ENCODE results near the gene NEUROD2. TPM values are rescaled to one million over a fixed set of nuclear protein-coding genes. Genes with fewer than 3 reads are reported as not detected.

Gene NEUROD2
- total and polyA plus RNA-seq, 4 donors, result 1.6 to 14.1 (median 6.7) TPM

DNA sequence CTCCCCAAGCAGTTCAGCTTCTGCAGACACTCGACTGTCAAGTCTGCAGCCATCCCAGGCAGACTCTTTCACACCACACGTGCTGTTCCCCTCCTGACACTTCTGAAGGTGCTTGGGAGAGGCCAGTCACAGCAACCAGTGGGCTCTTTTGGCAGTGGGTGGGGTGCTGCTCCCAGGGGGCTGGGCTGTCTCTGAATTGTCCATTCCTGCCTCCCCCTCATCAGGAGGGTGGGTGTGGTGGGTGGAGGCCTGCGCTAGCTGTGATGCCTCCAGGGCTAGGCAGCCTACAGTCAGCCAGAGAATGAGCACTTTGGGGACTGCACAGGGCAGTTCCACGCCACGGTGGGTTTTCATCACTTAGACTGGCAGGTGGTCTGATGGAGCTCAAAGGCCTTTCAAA lies 39.5 kb upstream of the NEUROD2 start:
- 59% methylated on average over 4 of the region's 5 CpGs for WGBS (ENCODE audit: insufficient coverage)
- Histone ChIP-seq H3K36me3 (ENCODE audit: control insufficient read depth, insufficient read depth, low read length) (peaks cover 12% of the 10 kb centered on the region), H3K4me3 (ENCODE audit: low read depth, low read length) (no peak overlapping the region), H3K27ac (ENCODE audit: low read depth, low read length) (no peak overlapping the region), H3K4me1 (ENCODE audit: control insufficient read depth, insufficient read depth, low read length) (peaks cover 22% of the 10 kb centered on the region), H3K27me3 (ENCODE audit: control insufficient read depth, insufficient read depth, low read length) (no peaks in the 10 kb centered on the region), H3K9me3 (ENCODE audit: control insufficient read depth, insufficient read depth, low read length) (no peaks in the 10 kb centered on the region)
- no peak for DNase-seq (ENCODE audit: low read depth in 4 of 6, low spot score in 6 of 6)

GRCh38 chr17:39643271-39643670 lies 35.6 kb upstream of the NEUROD2 start:
- Histone ChIP-seq H3K9me3 (ENCODE audit: control insufficient read depth, insufficient read depth, low read length) (no peaks in the 10 kb centered on the region), H3K4me1 (ENCODE audit: control insufficient read depth, insufficient read depth, low read length) (peaks cover 24% of the 10 kb centered on the region), H3K27me3 (ENCODE audit: control insufficient read depth, insufficient read depth, low read length) (no peaks in the 10 kb centered on the region), H3K4me3 (ENCODE audit: low read depth, low read length) (no peak overlapping the region), H3K36me3 (ENCODE audit: control insufficient read depth, insufficient read depth, low read length) (peaks cover 2% of the 10 kb centered on the region), H3K27ac (ENCODE audit: low read depth, low read length) (no peak overlapping the region)
- no peak for DNase-seq (ENCODE audit: low read depth in 4 of 6, low spot score in 6 of 6)
- WGBS (ENCODE audit: insufficient coverage), result 95% methylated on average over 4 of the region's 4 CpGs

DNA sequence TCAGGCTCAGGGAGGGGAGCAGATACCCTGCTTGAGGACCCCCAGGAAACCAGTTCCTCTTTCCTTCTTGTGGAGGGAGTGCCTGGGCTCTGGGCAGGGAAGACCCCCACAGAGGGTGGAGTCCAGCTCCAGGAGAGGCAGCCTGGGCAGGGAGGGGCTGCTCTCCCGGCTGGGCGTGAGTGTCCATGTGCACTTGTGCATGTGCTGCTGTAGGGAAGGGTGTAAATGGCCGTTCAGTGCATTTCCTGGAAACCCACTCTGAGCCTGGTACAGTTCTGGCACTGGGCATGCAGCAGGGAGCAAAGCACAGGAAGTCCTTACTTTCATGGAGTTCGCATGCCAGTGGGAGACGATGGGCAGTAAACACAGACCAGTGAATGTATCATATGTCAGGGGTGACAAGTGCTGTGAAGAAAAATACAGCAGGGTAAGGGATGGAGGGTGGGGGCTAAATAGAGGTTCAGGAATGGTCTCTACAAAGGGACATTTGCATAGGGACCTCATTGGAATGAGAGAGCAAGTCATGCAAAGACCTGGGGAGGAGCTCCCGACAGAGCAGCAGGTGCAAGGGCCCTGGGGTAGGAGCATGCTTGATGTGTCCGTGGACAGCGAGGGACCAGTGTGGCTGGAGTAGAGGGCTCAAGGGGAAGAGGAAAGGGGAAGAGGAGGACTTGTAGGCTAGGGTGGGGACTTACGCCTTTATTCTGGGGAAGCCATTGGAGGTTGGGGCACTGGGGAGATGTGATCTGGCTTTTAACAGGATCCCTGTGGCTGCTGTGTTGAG lies 34.8 kb upstream of the NEUROD2 start:
- Histone ChIP-seq H3K27ac (ENCODE audit: low read depth, low read length) (no peak overlapping the region), H3K4me1 (ENCODE audit: control insufficient read depth, insufficient read depth, low read length) (peaks cover 31% of the 10 kb centered on the region)
- WGBS (ENCODE audit: insufficient coverage), result 84% methylated on average over 9 of the region's 9 CpGs

GRCh38 chr17:39641883-39642282 lies 34.2 kb upstream of the NEUROD2 start:
- no peak for DNase-seq (ENCODE audit: low read depth in 4 of 6, low spot score in 6 of 6)
- Histone ChIP-seq H3K27me3 (ENCODE audit: control insufficient read depth, insufficient read depth, low read length) (no peaks in the 10 kb centered on the region), H3K4me1 (ENCODE audit: control insufficient read depth, insufficient read depth, low read length) (peaks cover 31% of the 10 kb centered on the region), H3K27ac (ENCODE audit: low read depth, low read length) (no peak overlapping the region), H3K9me3 (ENCODE audit: control insufficient read depth, insufficient read depth, low read length) (no peaks in the 10 kb centered on the region), H3K36me3 (ENCODE audit: control insufficient read depth, insufficient read depth, low read length) (peaks cover 2% of the 10 kb centered on the region), H3K4me3 (ENCODE audit: low read depth, low read length) (no peak overlapping the region)
- 73% methylated on average over 2 of the region's 7 CpGs for WGBS (ENCODE audit: insufficient coverage)

More for the DNA sequence above, 34.8 kb upstream of the NEUROD2 start:
- DNase-seq (ENCODE audit: low read depth in 4 of 6, low spot score in 6 of 6), result no peak
- Histone ChIP-seq H3K36me3 (ENCODE audit: control insufficient read depth, insufficient read depth, low read length) (peaks cover 2% of the 10 kb centered on the region), H3K27me3 (ENCODE audit: control insufficient read depth, insufficient read depth, low read length) (no peaks in the 10 kb centered on the region), H3K4me3 (ENCODE audit: low read depth, low read length) (no peak overlapping the region), H3K9me3 (ENCODE audit: control insufficient read depth, insufficient read depth, low read length) (no peaks in the 10 kb centered on the region)

- peaks cover 38% of the 10 kb centered on the region for H3K4me1 ChIP-seq (ENCODE audit: control insufficient read depth, insufficient read depth, low read length)
- H3K4me3 ChIP-seq (ENCODE audit: low read depth, low read length), result no peak overlapping the region
- H3K9me3 ChIP-seq (ENCODE audit: control insufficient read depth, insufficient read depth, low read length), result no peaks in the 10 kb centered on the region
- WGBS (ENCODE audit: insufficient coverage), result 98% methylated on average over 4 of the region's 4 CpGs
- no peak for DNase-seq (ENCODE audit: low read depth in 4 of 6, low spot score in 6 of 6)
- no peak overlapping the region for H3K27ac ChIP-seq (ENCODE audit: low read depth, low read length)
- no peaks in the 10 kb centered on the region for H3K27me3 ChIP-seq (ENCODE audit: control insufficient read depth, insufficient read depth, low read length)
- H3K36me3 ChIP-seq (ENCODE audit: control insufficient read depth, insufficient read depth, low read length), result peaks cover 2% of the 10 kb centered on the region
These were observed 33.4 kb upstream of the NEUROD2 start for GRCh38 chr17:39641097-39641496.

- Histone ChIP-seq H3K36me3 (ENCODE audit: control insufficient read depth, insufficient read depth, low read length) (peaks cover 3% of the 10 kb centered on the region), H3K27me3 (ENCODE audit: control insufficient read depth, insufficient read depth, low read length) (no peaks in the 10 kb centered on the region), H3K4me3 (ENCODE audit: low read depth, low read length) (no peak overlapping the region), H3K4me1 (ENCODE audit: control insufficient read depth, insufficient read depth, low read length) (peaks cover 38% of the 10 kb centered on the region), H3K27ac (ENCODE audit: low read depth, low read length) (no peak overlapping the region), H3K9me3 (ENCODE audit: control insufficient read depth, insufficient read depth, low read length) (no peaks in the 10 kb centered on the region)
- DNase-seq (ENCODE audit: low read depth in 4 of 6, low spot score in 6 of 6), result no peak
- 52% methylated on average over 3 of the region's 4 CpGs for WGBS (ENCODE audit: insufficient coverage)
These were observed 32.9 kb upstream of the NEUROD2 start for GRCh38 chr17:39640591-39641031.

DNA sequence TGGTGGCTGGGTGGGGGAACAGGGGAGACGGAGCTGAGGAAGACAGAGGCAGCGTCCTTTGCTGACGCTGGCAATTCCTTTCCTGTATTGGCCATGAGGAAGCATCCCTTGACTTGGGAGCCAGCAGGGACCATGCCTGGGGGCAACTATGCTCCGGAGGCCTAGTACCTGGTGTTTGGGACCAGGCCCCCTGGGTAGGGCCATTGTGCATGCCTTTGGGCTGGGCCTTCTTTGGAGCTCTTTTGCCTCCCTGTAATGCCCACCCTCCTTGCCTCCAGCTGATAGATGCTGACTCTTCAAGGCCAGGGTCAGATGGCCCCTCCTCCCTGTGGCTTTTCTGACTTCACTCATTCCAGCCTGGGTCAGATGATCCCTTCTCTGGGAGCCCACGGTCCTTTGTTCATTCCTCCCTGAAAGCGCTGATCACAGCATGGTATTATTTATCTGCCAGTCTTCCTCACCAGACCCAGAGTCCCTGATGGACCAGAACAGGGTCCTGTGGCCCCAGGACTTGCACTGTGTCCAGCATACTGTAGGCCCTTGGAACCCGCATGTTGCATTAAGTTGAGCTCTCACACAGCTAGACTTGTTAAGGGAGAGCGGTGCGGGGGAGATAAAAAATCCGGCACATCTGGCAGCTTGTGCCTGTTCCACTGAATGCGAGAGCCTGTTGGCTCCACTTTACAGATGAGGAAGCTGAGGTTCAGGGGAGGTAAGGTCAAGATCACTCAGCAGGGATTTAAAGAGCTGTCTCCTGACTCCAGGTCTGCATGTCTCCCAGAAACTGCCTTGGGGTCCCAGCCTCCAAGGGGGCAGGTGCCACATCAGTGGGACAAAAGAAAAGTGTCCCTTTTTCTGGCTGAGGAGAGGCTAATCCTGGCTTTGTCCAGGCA lies 32.1 kb upstream of the NEUROD2 start:
- DNase-seq (ENCODE audit: low read depth in 4 of 6, low spot score in 6 of 6), result no peak
- Histone ChIP-seq H3K4me1 (ENCODE audit: control insufficient read depth, insufficient read depth, low read length) (peaks cover 36% of the 10 kb centered on the region), H3K27ac (ENCODE audit: low read depth, low read length) (no peak overlapping the region), H3K4me3 (ENCODE audit: low read depth, low read length) (no peak overlapping the region), H3K9me3 (ENCODE audit: control insufficient read depth, insufficient read depth, low read length) (no peaks in the 10 kb centered on the region), H3K27me3 (ENCODE audit: control insufficient read depth, insufficient read depth, low read length) (no peaks in the 10 kb centered on the region), H3K36me3 (ENCODE audit: control insufficient read depth, insufficient read depth, low read length) (peaks cover 5% of the 10 kb centered on the region)
- 82% methylated on average over 11 of the region's 11 CpGs for WGBS (ENCODE audit: insufficient coverage)

- no peak overlapping the region for H3K27ac ChIP-seq (ENCODE audit: low read depth, low read length)
These were observed 31.3 kb upstream of the NEUROD2 start for GRCh38 chr17:39639043-39639442.

GRCh38 chr17:39638317-39638716 lies 30.6 kb upstream of the NEUROD2 start:
- no peak overlapping the region for H3K27ac ChIP-seq (ENCODE audit: low read depth, low read length)

More at GRCh38 chr17:39639043-39639442, 31.3 kb upstream of the NEUROD2 start:
- peaks cover 44% of the 10 kb centered on the region for H3K4me1 ChIP-seq (ENCODE audit: control insufficient read depth, insufficient read depth, low read length)
- H3K36me3 ChIP-seq (ENCODE audit: control insufficient read depth, insufficient read depth, low read length), result peaks cover 3% of the 10 kb centered on the region
- no peak for DNase-seq (ENCODE audit: low read depth in 4 of 6, low spot score in 6 of 6)
- no peaks in the 10 kb centered on the region for H3K9me3 ChIP-seq (ENCODE audit: control insufficient read depth, insufficient read depth, low read length)
- 61% methylated on average over 2 of the region's 2 CpGs for WGBS (ENCODE audit: insufficient coverage)
- no peaks in the 10 kb centered on the region for H3K27me3 ChIP-seq (ENCODE audit: control insufficient read depth, insufficient read depth, low read length)
- no peak overlapping the region for H3K4me3 ChIP-seq (ENCODE audit: low read depth, low read length)

More at GRCh38 chr17:39638317-39638716, 30.6 kb upstream of the NEUROD2 start:
- peaks cover 51% of the 10 kb centered on the region for H3K4me1 ChIP-seq (ENCODE audit: control insufficient read depth, insufficient read depth, low read length)
- H3K9me3 ChIP-seq (ENCODE audit: control insufficient read depth, insufficient read depth, low read length), result no peaks in the 10 kb centered on the region
- peak overlapping the region; percentile 83 for H3K4me3 ChIP-seq (ENCODE audit: low read depth, low read length)
- no peaks in the 10 kb centered on the region for H3K27me3 ChIP-seq (ENCODE audit: control insufficient read depth, insufficient read depth, low read length)
- H3K36me3 ChIP-seq (ENCODE audit: control insufficient read depth, insufficient read depth, low read length), result peaks cover 3% of the 10 kb centered on the region
- DNase-seq (ENCODE audit: low read depth in 4 of 6, low spot score in 6 of 6), result no peak
- WGBS (ENCODE audit: insufficient coverage), result 88% methylated on average over 6 of the region's 7 CpGs

Data from spinal cord (tissue), 10 donors.